Ovary (tissue), 9 donors: ENCODE results near the gene RADIL. TPM values are rescaled to one million over a fixed set of nuclear protein-coding genes. Genes with fewer than 3 reads are reported as not detected.

Source experiments
- DNase-seq, 5 donors: peaks; one replicate each; pipeline ENCODE4 v3.0.0-alpha.2; 2019 to 2020
- H3K27ac ChIP-seq, 2 donors: fragments of 200-600 bp; one replicate each; pipeline versions ENCODE4 v1.5.1 to v1.8.0; 2019 to 2022
- H3K27me3 ChIP-seq: fragments of 200-600 bp; one replicate; pipeline ENCODE4 v1.8.0; 2022
- H3K36me3 ChIP-seq: fragments of 200-600 bp; sonication (generic); one replicate; pipeline ENCODE4 v1.5.1; 2019
- H3K4me1 ChIP-seq: one replicate; pipeline ENCODE4 v1.8.1; 2013; ENCODE audit warnings: mild to moderate bottlenecking, moderate library complexity; ENCODE audit not compliant: insufficient read depth
- H3K4me3 ChIP-seq: fragments of 200-600 bp; sonication (generic); one replicate; pipeline ENCODE4 v1.5.1; 2017
- H3K9me3 ChIP-seq, 2 donors: fragments of 200-600 bp in 1 of 2; sonication (generic) in 1 of 2; one replicate each; pipeline versions ENCODE4 v1.5.1 to v1.8.1; 2013 to 2019; ENCODE audit warnings: mild to moderate bottlenecking in 1 of 2, moderate library complexity in 1 of 2
- CTCF ChIP-seq, 3 donors: fragments of 450-650 bp in 2 of 3; fragments of 200-600 bp in 1 of 3; IDR thresholded peaks; one replicate each; pipeline versions ENCODE4 v1.5.1 to v1.8.0; 2016 to 2022; ENCODE audit warnings: antibody characterized with exemption in 3 of 3, mild to moderate bottlenecking in 1 of 3
- EP300 ChIP-seq: sonication (generic); formaldehyde crosslinking; IDR thresholded peaks from one replicate; pipeline ENCODE4 v1.6.1; 2017; ENCODE audit warnings: antibody characterized with exemption
- POLR2A ChIP-seq: fragments of 450-650 bp; IDR thresholded peaks from one replicate; pipeline ENCODE4 v1.6.1; 2017; ENCODE audit warnings: antibody characterized with exemption, mild to moderate bottlenecking, moderate library complexity
- WGBS, 3 donors: extraction: QIAGEN DNeasy Blood & Tissue Kit in 1 of 3; methylation state at CpG; one replicate each; pipeline versions ENCODE4 v1.1.5 to v1.1.7; 2013 to 2017; 5-methylcytosine and 5-hydroxymethylcytosine counted together
- intact Hi-C, 4 donors: fragments of 100-400 bp; cut with DNase I; formaldehyde crosslinking; loops; one replicate each; pipeline versions ENCODE4 v1.11.0 to v1.15.1; 2022 to 2023
- polyA plus RNA-seq, 2 donors: library from polyadenylated mRNA; stranded (reverse); fragments of 200-250 nt in 1 of 2; fragments of 350-450 nt in 1 of 2; fragmentation: Illumina TruSeq in 1 of 2; extraction: RNeasy Lipid Tissue Mini Kit (QIAGEN cat#74804) in 1 of 2; gene quantifications; one replicate each; pipeline ENCODE4 v1.2.3, GENCODE V29; 2013 to 2014
- total RNA-seq, 7 donors: library from RNA; depleted of rRNA in 2 of 7; stranded (reverse); fragments of >200 nt in 2 of 7; fragmentation: NEBNext Ultra II Directional in 3 of 7; extraction: Animal tissue kit (Norgen Biotek cat#: 25700) in 3 of 7; gene quantifications; one replicate each; pipeline versions ENCODE4 v1.1.0 to v1.2.4, GENCODE V29; 2016 to 2023
- donor health status: DM: no; HTN: no; CAD: no; lungs with moderate emphysema.
- donor health status: DM: no; HTN: no; CAD: no.
- donor health status: Bipolar disorder and iron deficiency.
- donor health status: DM: yes; HTN: yes; CAD: no.
- donor health status: DM: no; HTN: no; CAD: no.
- donor health status: DM: yes; HTN: yes; CAD: no.

Gene RADIL
- total and polyA plus RNA-seq, 9 donors: 0.98 to 5.4 (median 2.4) TPM

- Histone ChIP-seq H3K27ac (no peak overlapping the region), H3K4me1 (no peaks in the 10 kb centered on the region), H3K27me3 (no peaks in the 10 kb centered on the region), H3K4me3 (no peak overlapping the region), H3K36me3 (no peaks in the 10 kb centered on the region), H3K9me3 (no peaks in the 10 kb centered on the region)
- WGBS, 3 donors: 63 to 77% (median 76%) methylated on average over 9 of the region's 9 CpGs
- intact Hi-C loops: no loop called here
- no peak for DNase-seq
- no peak for TF ChIP-seq POLR2A
- TF ChIP-seq CTCF (IDR thresholded peaks at IDR 0.05): no peak
- no peak for TF ChIP-seq EP300
These were observed 16.7 kb downstream of the RADIL start for GRCh38 chr7:4866528-4867496.

- 80 to 88% (median 83%) methylated on average over 14 of the region's 14 CpGs for WGBS, 3 donors
- no peak for DNase-seq
- intact Hi-C loops: no loop called here
These were observed 21.4 kb downstream of the RADIL start for GRCh38 chr7:4862156-4862555.

GRCh38 chr7:4861673-4862072, 21.8 kb downstream of the RADIL start, which contains the start of gene PAPOLB:
PAPOLB (minus strand) TSS chr7:4862030; CDS start chr7:4861810, 220 bp downstream.
- Histone ChIP-seq H3K9me3 (no peaks in the 10 kb centered on the region), H3K4me3 (peak within 1 kb of the TSS; percentile 6), H3K36me3 (no peaks in the 10 kb centered on the region), H3K4me1 (no peaks in the 10 kb centered on the region), H3K27ac (no peak within 1 kb of the TSS), H3K27me3 (no peaks in the 10 kb centered on the region)
- DNase-seq: no peak
- TF ChIP-seq EP300 (no peak), POLR2A (no peak), CTCF (IDR thresholded peaks at IDR 0.05) (no peak)
- intact Hi-C loops: no loop called here
- 7 to 18% (median 10%) methylated on average over 43 to 46 of the region's 46 CpGs for WGBS, 3 donors

More at GRCh38 chr7:4862156-4862555, 21.4 kb downstream of the RADIL start:
- H3K4me1 ChIP-seq: no peaks in the 10 kb centered on the region
- peak overlapping the region; percentile 6 for H3K4me3 ChIP-seq
- H3K36me3 ChIP-seq: no peaks in the 10 kb centered on the region
- TF ChIP-seq EP300 (no peak), CTCF (IDR thresholded peaks at IDR 0.05) (no peak), POLR2A (no peak)
- H3K9me3 ChIP-seq: no peaks in the 10 kb centered on the region
- H3K27me3 ChIP-seq: no peaks in the 10 kb centered on the region
- no peak overlapping the region for H3K27ac ChIP-seq

GRCh38 chr7:4861227-4861626, 22.3 kb downstream of the RADIL start:
- no peak overlapping the region for H3K27ac ChIP-seq
- H3K4me3 ChIP-seq: no peak overlapping the region
- H3K27me3 ChIP-seq: no peaks in the 10 kb centered on the region
- TF ChIP-seq EP300 (no peak), POLR2A (no peak), CTCF (IDR thresholded peaks at IDR 0.05) (no peak)
- intact Hi-C loops: no loop called here
- H3K36me3 ChIP-seq: no peaks in the 10 kb centered on the region
- no peak for DNase-seq
- 86 to 87% (median 86%) methylated on average over 11 of the region's 11 CpGs for WGBS, 3 donors
- no peaks in the 10 kb centered on the region for H3K9me3 ChIP-seq
- H3K4me1 ChIP-seq: no peaks in the 10 kb centered on the region
